Sigmoid colon (tissue), 7 donors: Measurements from ENCODE around the gene ARL5C. TPM values are rescaled to one million over a fixed set of nuclear protein-coding genes. Genes with fewer than 3 reads are reported as not detected.

ENCODE experiments used
- DNase-seq: peaks from one replicate; pipeline ENCODE4 v3.0.0-alpha.2; 2019
- H3K27ac ChIP-seq, 4 donors: fragments of 200-600 bp; sonication (generic); one replicate each; pipeline ENCODE4 v1.5.1; 2016 to 2019; ENCODE audit warnings: mild to moderate bottlenecking in 1 of 4
- H3K27me3 ChIP-seq, 3 donors: fragments of 200-600 bp; sonication (generic); one replicate each; pipeline ENCODE4 v1.5.1; 2019; ENCODE audit warnings: mild to moderate bottlenecking in 1 of 3
- H3K36me3 ChIP-seq, 4 donors: fragments of 200-600 bp; sonication (generic); one replicate each; pipeline ENCODE4 v1.5.1; 2016 to 2019
- H3K4me1 ChIP-seq, 4 donors: fragments of 200-600 bp; sonication (generic); one replicate each; pipeline ENCODE4 v1.5.1; 2017 to 2019
- H3K4me3 ChIP-seq, 4 donors: fragments of 200-600 bp; sonication (generic); one replicate each; pipeline ENCODE4 v1.5.1; 2017 to 2019; ENCODE audit warnings: mild to moderate bottlenecking in 2 of 4, moderate library complexity in 1 of 4
- H3K9me3 ChIP-seq, 4 donors: fragments of 200-600 bp in 3 of 4; sonication (generic) in 3 of 4; one replicate each; pipeline versions ENCODE4 v1.5.1 to v1.6.1; 2013 to 2019
- CTCF ChIP-seq, 4 experiments: fragments of 450-650 bp in 3 of 4; fragments of 200-600 bp in 1 of 4; IDR thresholded peaks; one replicate each; pipeline ENCODE4 v1.5.1; 2016 to 2019; ENCODE audit warnings: antibody characterized with exemption in 4 of 4, mild to moderate bottlenecking in 3 of 4, moderate library complexity in 2 of 4
- EP300 ChIP-seq, 4 donors: sonication (generic); formaldehyde crosslinking; IDR thresholded peaks; one replicate each; pipeline ENCODE4 v1.6.1; 2017; ENCODE audit warnings: antibody characterized with exemption in 4 of 4
- POLR2A ChIP-seq, 2 donors: fragments of 450-650 bp; IDR thresholded peaks; one replicate each; pipeline ENCODE4 v1.6.1; 2016; ENCODE audit warnings: antibody characterized with exemption in 2 of 2, mild to moderate bottlenecking in 2 of 2, moderate library complexity in 2 of 2
- POLR2AphosphoS5 ChIP-seq, 4 donors: sonication (generic); formaldehyde crosslinking; IDR thresholded peaks; one replicate each; pipeline ENCODE4 v1.6.1; 2017; ENCODE audit warnings: antibody characterized with exemption in 4 of 4
- WGBS, 2 donors: extraction: QIAGEN DNeasy Blood & Tissue Kit; methylation state at CpG; one replicate each; pipeline ENCODE4 v1.1.7; 2013; 5-methylcytosine and 5-hydroxymethylcytosine counted together
- intact Hi-C: fragments of 100-400 bp; cut with DNase I; formaldehyde crosslinking; loops from one replicate; pipeline ENCODE4 v1.15.1; 2023
- polyA plus RNA-seq, 3 donors: library from polyadenylated mRNA; stranded (reverse); fragments of 200-250 nt; gene quantifications; one replicate each; pipeline ENCODE4 v1.2.3, GENCODE V29; 2013
- total RNA-seq, 4 donors: library from RNA; depleted of rRNA; stranded (reverse); fragments of >200 nt; gene quantifications; one replicate each; pipeline ENCODE4 v1.1.0, GENCODE V29; 2016
- donor health status: healthy with polysubstance abuse.
- donor health status: Bipolar disorder and iron deficiency.
- donor health status: healthy.

ARL5C gene
- total and polyA plus RNA-seq, 7 donors, result 0.28 TPM; not detected in 6

GRCh38 chr17:39210093-39210434 lies 44.1 kb upstream of the ARL5C start:
- Histone ChIP-seq H3K36me3 (peaks cover 0 to 2% (median 2%) of the 10 kb centered on the region in 4 donors), H3K9me3 (no peaks in the 10 kb centered on the region), H3K4me3 (peak overlapping the region; percentile 30 to 57 (median 48)), H3K4me1 (peaks cover 0 to 25% (median 23%) of the 10 kb centered on the region in 4 donors), H3K27ac (peak overlapping the region in 3 of 4 donors; percentile 47 to 74 (median 57)), H3K27me3 (peaks cover 0 to 4% (median 0%) of the 10 kb centered on the region in 3 donors)
- 13 to 23% methylated on average over 22 of the region's 22 CpGs for WGBS, 2 donors
- TF ChIP-seq EP300 (IDR thresholded peaks at IDR 0.05) (no peak), POLR2A (IDR thresholded peaks at IDR 0.05) (no peak), CTCF (IDR thresholded peaks at IDR 0.05) (no peak), POLR2AphosphoS5 (IDR thresholded peaks at IDR 0.05) (no peak)
- no peak for DNase-seq
- intact Hi-C loops, result no loop called here

DNA sequence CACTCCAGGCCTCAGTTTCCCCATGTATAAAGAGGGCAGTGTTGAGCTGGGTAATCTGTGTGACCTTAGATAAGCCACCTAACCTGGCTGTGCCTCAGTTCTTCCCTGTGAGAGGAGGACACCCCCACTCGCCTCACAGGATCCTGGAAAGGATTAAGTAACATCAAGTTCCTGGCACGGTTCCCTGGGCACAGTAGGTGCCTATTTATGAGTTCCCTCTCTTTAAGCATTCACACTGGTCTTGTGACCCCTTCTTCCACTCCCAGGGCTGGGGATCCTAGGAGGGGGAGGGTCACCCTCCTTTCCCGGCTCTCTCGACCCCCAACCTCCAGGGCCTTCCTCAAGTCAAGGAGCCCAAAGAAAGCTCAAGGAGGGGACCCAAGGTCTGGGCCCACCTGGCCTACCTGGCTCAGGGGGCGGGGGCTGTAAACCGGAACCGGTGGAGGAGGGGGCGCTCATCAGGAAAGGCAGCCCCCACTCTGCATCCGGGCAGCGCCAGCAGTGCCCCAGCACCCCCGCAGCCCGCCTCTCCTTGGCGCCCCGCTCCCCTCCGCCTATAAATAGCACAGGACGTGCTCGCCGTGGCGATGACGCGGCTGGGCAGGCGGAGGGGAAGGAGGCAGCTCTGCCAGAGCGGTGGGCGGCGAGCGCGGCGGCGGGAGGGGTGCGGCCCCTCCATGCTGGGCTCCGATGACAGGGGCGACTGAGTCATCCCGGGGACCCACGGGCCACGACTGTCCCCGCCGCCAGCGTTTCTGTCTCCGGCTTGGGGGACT lies 43.5 kb upstream of the ARL5C start:
- peaks cover 0 to 25% (median 23%) of the 10 kb centered on the region in 4 donors for H3K4me1 ChIP-seq
- WGBS, 2 donors, result 3 to 4% methylated on average over 39 of the region's 39 CpGs
- H3K4me3 ChIP-seq, result peak overlapping the region; percentile 30 to 57 (median 48)
- H3K27ac ChIP-seq, result peak overlapping the region; percentile 0 to 74 (median 52)
- intact Hi-C loops, result loop anchor here (10.0 kb wide), 1 partner anchor 545 kb away; no protein-coding TSS in a partner anchor
- peak; percentile 95 for DNase-seq
- TF ChIP-seq CTCF (IDR thresholded peaks at IDR 0.05) (no peak), EP300 (IDR thresholded peaks at IDR 0.05) (peak in 3 of 4 donors; percentile 61 to 81 (median 70)), POLR2AphosphoS5 (IDR thresholded peaks at IDR 0.05) (peak; percentile 25 to 56 (median 42))
- peaks cover 0 to 8% (median 8%) of the 10 kb centered on the region in 4 donors for H3K36me3 ChIP-seq
- no peaks in the 10 kb centered on the region for H3K9me3 ChIP-seq
- peaks cover 0 to 4% (median 0%) of the 10 kb centered on the region in 3 donors for H3K27me3 ChIP-seq

DNA sequence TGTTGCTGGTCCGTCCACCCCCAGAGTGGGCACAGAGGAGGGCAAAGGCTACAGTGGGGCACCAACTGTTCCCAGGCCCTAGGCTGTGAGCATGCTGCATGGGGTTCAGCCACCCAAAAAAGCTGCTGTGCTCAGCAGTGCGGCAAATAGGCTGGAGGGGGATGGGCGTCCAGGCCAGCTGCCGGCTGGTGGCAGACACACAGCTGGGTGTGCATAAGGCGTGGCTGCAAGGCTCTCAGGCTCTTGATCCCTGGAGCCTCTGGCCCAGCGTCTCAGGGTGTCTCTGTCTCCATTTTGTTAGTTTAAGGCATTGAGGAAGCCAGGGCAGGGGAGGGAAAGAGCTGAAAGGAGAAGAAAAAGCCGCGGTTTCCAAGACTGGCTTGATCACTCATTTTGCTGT lies 42.9 kb upstream of the ARL5C start:
- Histone ChIP-seq H3K9me3 (no peaks in the 10 kb centered on the region), H3K4me1 (peaks cover 0 to 25% (median 23%) of the 10 kb centered on the region in 4 donors), H3K36me3 (peaks cover 4 to 14% (median 14%) of the 10 kb centered on the region in 4 donors), H3K4me3 (peak overlapping the region in 1 of 4 donors; percentile 57), H3K27ac (peak overlapping the region; percentile 25 to 74 (median 52)), H3K27me3 (peaks cover 0 to 4% (median 0%) of the 10 kb centered on the region in 3 donors)
- TF ChIP-seq EP300 (IDR thresholded peaks at IDR 0.05), result no peak
- TF ChIP-seq POLR2AphosphoS5 (IDR thresholded peaks at IDR 0.05), result no peak
- no peak for TF ChIP-seq POLR2A (IDR thresholded peaks at IDR 0.05)
- no peak for TF ChIP-seq CTCF (IDR thresholded peaks at IDR 0.05)
- no peak for DNase-seq
- intact Hi-C loops, result loop anchor here (10.0 kb wide), 1 partner anchor 546 kb away; no protein-coding TSS in a partner anchor
- WGBS, 2 donors, result 17 to 32% methylated on average over 8 of the region's 8 CpGs

- no peak overlapping the region for H3K4me3 ChIP-seq
- peaks cover 0 to 25% (median 23%) of the 10 kb centered on the region in 4 donors for H3K4me1 ChIP-seq
- WGBS, 2 donors, result 46 to 53% methylated on average over 7 of the region's 7 CpGs
- H3K27me3 ChIP-seq, result peaks cover 0 to 4% (median 0%) of the 10 kb centered on the region in 3 donors
- no peak for DNase-seq
- peak overlapping the region in 1 of 4 donors; percentile 47 for H3K27ac ChIP-seq
- H3K9me3 ChIP-seq, result no peaks in the 10 kb centered on the region
- intact Hi-C loops, result loop anchor here (10.0 kb wide), 1 partner anchor 547 kb away; no protein-coding TSS in a partner anchor
- TF ChIP-seq POLR2A (IDR thresholded peaks at IDR 0.05) (no peak), POLR2AphosphoS5 (IDR thresholded peaks at IDR 0.05) (no peak), EP300 (IDR thresholded peaks at IDR 0.05) (no peak), CTCF (IDR thresholded peaks at IDR 0.05) (no peak)
- H3K36me3 ChIP-seq, result peaks cover 12 to 22% (median 21%) of the 10 kb centered on the region in 4 donors
Measured at GRCh38 chr17:39208136-39208535, 42.2 kb upstream of the ARL5C start.
